Heart left ventricle (tissue), 16 donors: ENCODE results near the gene HERC3. TPM values are rescaled to one million over a fixed set of nuclear protein-coding genes. Genes with fewer than 3 reads are reported as not detected.

Experiments
- ATAC-seq, 4 donors: fragments of 200-7000 bp; cut with Tn5 transposase; one replicate each; pipeline ENCODE4 v1.9.1; 2020 to 2022; ENCODE audit warnings: moderate library complexity in 4 of 4, mild to moderate bottlenecking in 3 of 4, moderate number of reproducible peaks in 1 of 4
- DNase-seq, 5 donors: peaks; one replicate each; pipeline ENCODE4 v3.0.0-alpha.2; 2020
- H3K27ac ChIP-seq, 12 donors: fragments of 200-600 bp; sonication (generic) in 4 of 12; one replicate each; pipeline versions ENCODE4 v1.5.0 to v1.8.0; 2016 to 2022; ENCODE audit warnings: mild to moderate bottlenecking in 2 of 12
- H3K27me3 ChIP-seq, 9 donors: fragments of 200-600 bp; sonication (generic) in 2 of 9; one replicate each; pipeline versions ENCODE4 v1.5.1 to v1.8.0; 2016 to 2022; ENCODE audit warnings: mild to moderate bottlenecking in 3 of 9
- H3K36me3 ChIP-seq, 9 donors: fragments of 200-600 bp; sonication (generic) in 2 of 9; one replicate each; pipeline versions ENCODE4 v1.5.0 to v1.8.0; 2018 to 2022; ENCODE audit warnings: mild to moderate bottlenecking in 2 of 9
- H3K4me1 ChIP-seq, 12 donors: fragments of 200-600 bp; sonication (generic) in 4 of 12; one replicate each; pipeline versions ENCODE4 v1.5.0 to v1.8.0; 2016 to 2022; ENCODE audit warnings: mild to moderate bottlenecking in 3 of 12
- H3K4me3 ChIP-seq, 12 donors: fragments of 200-600 bp; sonication (generic) in 4 of 12; one replicate each; pipeline versions ENCODE4 v1.5.0 to v1.8.0; 2017 to 2022; ENCODE audit warnings: mild to moderate bottlenecking in 9 of 12, moderate library complexity in 4 of 12
- H3K9me3 ChIP-seq, 12 donors: fragments of 200-600 bp; sonication (generic) in 4 of 12; one replicate each; pipeline versions ENCODE4 v1.5.0 to v1.8.0; 2016 to 2022; ENCODE audit warnings: mild to moderate bottlenecking in 1 of 12
- POLR2A ChIP-seq, 2 donors: fragments of 450-650 bp; IDR thresholded peaks; one replicate each; pipeline ENCODE4 v1.6.1; 2017; ENCODE audit warnings: antibody characterized with exemption in 2 of 2, mild to moderate bottlenecking in 2 of 2, moderate library complexity in 2 of 2
- WGBS, 4 donors: extraction: QIAGEN DNeasy Blood & Tissue Kit in 2 of 4; methylation state at CpG; one replicate each; pipeline versions ENCODE4 v1.1.5 to v1.1.7; 2013 to 2018; 5-methylcytosine and 5-hydroxymethylcytosine counted together
- intact Hi-C, 10 donors: fragments of 100-400 bp; cut with DNase I; formaldehyde crosslinking; loops; one replicate each; pipeline versions ENCODE4 v1.11.1 to v1.14.2; 2022
- polyA plus RNA-seq, 2 donors: library from polyadenylated mRNA; stranded (reverse); fragments of 200-250 nt; gene quantifications; one replicate each; pipeline ENCODE4 v1.2.3, GENCODE V29; 2013
- total RNA-seq, 9 donors: library from RNA; depleted of rRNA in 2 of 9; stranded (reverse); fragments of >200 nt in 2 of 9; fragmentation: NEBNext Ultra II Directional in 3 of 9; extraction: Animal tissue kit (Norgen Biotek cat#: 25700) in 3 of 9; gene quantifications; one replicate each; pipeline versions ENCODE4 v1.1.0 to v1.2.4, GENCODE V29; 2016 to 2023
- TF ChIP-seq, protein P1 (sequence below), 12 donors: fragments of 200-600 bp; sonication (generic) in 4 of 12; IDR thresholded peaks; one replicate each; pipeline versions ENCODE4 v1.5.0 to v1.8.0; 2018 to 2022; ENCODE audit warnings: antibody characterized with exemption in 12 of 12, mild to moderate bottlenecking in 5 of 12
- donor health status: ischemic (EF 13 %, LVEDD 7.1; RV severe dilation, severe dysfunction).
- donor health status: healthy with polysubstance abuse.
- donor health status: DM: no; HTN: yes; CAD: no.
- donor health status: DM: no; HTN: no; CAD: no.
- donor health status: ischemic (EF 25% LVEDD 6.9; RV normal size, moderate dysfunction).
- donor health status: ischemic (EF 25% LVEDD 5.7; RV mildly dilated, moderate dysfunction).
- donor health status: healthy.
- donor health status: DM: yes; HTN: yes; CAD: no.
- donor health status: ischemic (EF 35%, LVEDD 5.7; RV mildly dilated, moderate dysfunction).
- donor health status: nonischemic (EF 11% LVEDD 7.7; RV severe dilation, severe dysfunction).
- donor health status: DM: yes; HTN: yes; CAD: no.
- donor health status: PGD.
- donor health status: ischemic (EF 29% LVEDD 5.4; RV normal size, mild dysfunction).
- donor health status: nonischemic (EF 23%, LVEDD 6.1; RV moderate dilation, normal function).

HERC3 gene
- total and polyA plus RNA-seq, 11 donors, result 10.4 to 66.6 (median 48.4) TPM

DNA sequence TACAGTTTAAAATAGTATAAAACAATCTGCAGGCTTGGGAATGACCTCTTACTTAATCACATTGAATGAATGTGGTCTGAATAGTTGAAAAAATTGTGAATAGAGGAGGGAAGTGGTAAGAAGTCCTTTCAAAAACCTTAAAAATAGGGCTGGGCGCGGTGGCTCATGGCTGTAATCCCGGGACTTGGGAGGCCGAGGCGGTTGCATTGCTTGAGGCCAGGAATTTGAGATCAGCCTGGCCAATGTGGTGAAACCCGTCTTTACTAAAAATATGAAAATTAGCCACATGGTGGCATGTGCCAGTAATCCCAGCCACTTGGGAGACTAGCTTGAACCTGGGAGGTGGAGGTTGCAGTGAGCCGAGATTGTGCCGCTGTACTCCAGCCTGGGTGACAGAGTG is 36.5 kb downstream of the HERC3 start:
- no peak for ATAC-seq
- TF ChIP-seq, protein P1, sequence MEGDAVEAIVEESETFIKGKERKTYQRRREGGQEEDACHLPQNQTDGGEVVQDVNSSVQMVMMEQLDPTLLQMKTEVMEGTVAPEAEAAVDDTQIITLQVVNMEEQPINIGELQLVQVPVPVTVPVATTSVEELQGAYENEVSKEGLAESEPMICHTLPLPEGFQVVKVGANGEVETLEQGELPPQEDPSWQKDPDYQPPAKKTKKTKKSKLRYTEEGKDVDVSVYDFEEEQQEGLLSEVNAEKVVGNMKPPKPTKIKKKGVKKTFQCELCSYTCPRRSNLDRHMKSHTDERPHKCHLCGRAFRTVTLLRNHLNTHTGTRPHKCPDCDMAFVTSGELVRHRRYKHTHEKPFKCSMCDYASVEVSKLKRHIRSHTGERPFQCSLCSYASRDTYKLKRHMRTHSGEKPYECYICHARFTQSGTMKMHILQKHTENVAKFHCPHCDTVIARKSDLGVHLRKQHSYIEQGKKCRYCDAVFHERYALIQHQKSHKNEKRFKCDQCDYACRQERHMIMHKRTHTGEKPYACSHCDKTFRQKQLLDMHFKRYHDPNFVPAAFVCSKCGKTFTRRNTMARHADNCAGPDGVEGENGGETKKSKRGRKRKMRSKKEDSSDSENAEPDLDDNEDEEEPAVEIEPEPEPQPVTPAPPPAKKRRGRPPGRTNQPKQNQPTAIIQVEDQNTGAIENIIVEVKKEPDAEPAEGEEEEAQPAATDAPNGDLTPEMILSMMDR (IDR thresholded peaks at IDR 0.05), result no peak
- TF ChIP-seq POLR2A (IDR thresholded peaks at IDR 0.05), result no peak
- peaks cover 0 to 3% (median 0%) of the 10 kb centered on the region in 9 donors for H3K36me3 ChIP-seq
- WGBS, 4 donors, result 89 to 97% (median 94%) methylated on average over 8 of the region's 8 CpGs
- no peaks in the 10 kb centered on the region for H3K27me3 ChIP-seq
- no peak overlapping the region for H3K27ac ChIP-seq
- no peak overlapping the region for H3K4me3 ChIP-seq
- peaks cover 0 to 23% (median 7%) of the 10 kb centered on the region in 12 donors for H3K4me1 ChIP-seq
- DNase-seq, result no peak
- H3K9me3 ChIP-seq, result peaks cover 0 to 20% (median 2%) of the 10 kb centered on the region in 12 donors
- intact Hi-C loops, result no loop called here

DNA sequence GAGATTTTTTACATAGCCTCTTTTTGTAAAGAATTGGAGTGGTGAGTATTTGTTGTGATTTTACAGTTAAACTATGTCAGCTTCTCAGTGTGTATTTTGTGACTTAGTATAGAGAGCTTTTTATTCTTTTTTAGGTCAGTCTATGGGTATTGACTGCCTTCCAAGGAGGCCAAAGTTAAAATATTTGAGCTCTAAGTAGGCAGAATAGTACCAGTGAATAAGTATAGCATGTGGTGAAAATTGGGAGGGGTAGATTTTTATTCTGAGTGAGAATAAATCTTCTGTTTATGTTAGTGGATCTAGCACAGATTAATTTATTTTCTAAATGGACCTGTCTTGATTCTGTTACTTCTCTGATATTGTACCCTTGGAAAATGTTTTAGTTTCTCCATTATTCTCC is 37.5 kb downstream of the HERC3 start:
- ATAC-seq (no peak), DNase-seq (no peak)
- intact Hi-C loops, result no loop called here
- Histone ChIP-seq H3K27ac (no peak overlapping the region), H3K36me3 (no peaks in the 10 kb centered on the region), H3K9me3 (peaks cover 0 to 9% (median 0%) of the 10 kb centered on the region in 12 donors), H3K4me1 (peaks cover 0 to 23% (median 7%) of the 10 kb centered on the region in 12 donors), H3K27me3 (no peaks in the 10 kb centered on the region), H3K4me3 (no peak overlapping the region)
- TF ChIP-seq, protein P1 (IDR thresholded peaks at IDR 0.05), result no peak
- TF ChIP-seq POLR2A (IDR thresholded peaks at IDR 0.05), result no peak

DNA sequence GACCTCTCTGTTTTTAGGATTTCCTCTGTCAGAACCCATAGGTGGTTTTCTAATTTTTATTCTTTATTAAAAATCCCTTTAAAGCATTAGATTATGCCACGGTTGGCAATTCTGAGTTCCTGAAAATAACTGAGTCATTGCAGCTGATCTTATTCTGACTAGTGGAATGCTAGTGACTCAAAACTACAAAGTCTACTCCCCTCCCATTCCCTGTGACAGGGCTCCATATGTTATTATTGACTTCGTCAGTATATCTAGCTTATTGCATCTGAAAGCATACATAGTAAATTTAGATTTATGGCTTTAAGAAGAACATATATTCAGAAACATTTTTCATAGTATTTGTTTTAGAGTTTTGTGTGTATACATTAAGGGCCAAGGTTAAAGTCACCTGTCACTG is 38.5 kb downstream of the HERC3 start:
- Histone ChIP-seq H3K36me3 (no peaks in the 10 kb centered on the region), H3K27me3 (no peaks in the 10 kb centered on the region), H3K27ac (peak overlapping the region in 3 of 12 donors; percentile 3 to 15 (median 3)), H3K4me3 (no peak overlapping the region), H3K9me3 (peaks cover 0 to 7% (median 0%) of the 10 kb centered on the region in 12 donors), H3K4me1 (peaks cover 0 to 23% (median 7%) of the 10 kb centered on the region in 12 donors)
- intact Hi-C loops, result no loop called here
- DNase-seq (no peak), ATAC-seq (peak in 1 of 4 donors; percentile 59)
- WGBS, 4 donors, result 40 to 76% (median 63%) methylated on average over 2 of the region's 2 CpGs
- TF ChIP-seq POLR2A (IDR thresholded peaks at IDR 0.05), result no peak
- TF ChIP-seq, protein P1 (IDR thresholded peaks at IDR 0.05), result no peak

DNA sequence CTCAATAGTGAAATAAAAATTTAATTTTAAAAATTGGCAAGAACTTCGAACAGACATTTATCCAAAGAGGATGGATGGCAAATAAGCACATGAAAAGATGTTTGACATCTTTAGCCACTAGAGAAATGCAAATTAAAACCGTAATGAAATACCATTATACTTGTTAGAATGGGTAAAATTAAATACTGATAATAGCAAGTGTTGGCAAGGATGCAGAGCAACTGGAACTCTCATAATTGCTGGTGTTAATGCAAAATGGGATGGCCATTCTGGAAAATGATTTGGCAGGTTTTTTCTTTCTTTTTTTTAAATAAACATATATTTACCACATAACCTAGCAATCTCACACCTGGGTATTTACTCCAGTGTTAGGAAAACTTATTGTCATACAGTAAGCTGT is 51.7 kb downstream of the HERC3 start:
- no peak for ATAC-seq
- Histone ChIP-seq H3K4me3 (no peak overlapping the region), H3K27ac (no peak overlapping the region), H3K27me3 (no peaks in the 10 kb centered on the region), H3K9me3 (peaks cover 0 to 29% (median 0%) of the 10 kb centered on the region in 12 donors), H3K36me3 (no peaks in the 10 kb centered on the region), H3K4me1 (peaks cover 0 to 9% (median 0%) of the 10 kb centered on the region in 12 donors)
- intact Hi-C loops, result no loop called here
- no peak for TF ChIP-seq POLR2A (IDR thresholded peaks at IDR 0.05)
- TF ChIP-seq, protein P1 (IDR thresholded peaks at IDR 0.05), result no peak
- 92 to 97% (median 96%) methylated on average over 2 of the region's 2 CpGs for WGBS, 4 donors
- DNase-seq, result no peak
